Loucy (cell line): ENCODE measurements around the gene SH3RF1.

Source experiments
- H2AFZ ChIP-seq: fragments of 200-600 bp; sonication (generic); 2 replicates; pipeline ENCODE4 v1.6.0; 2016; ENCODE audit warnings: antibody characterized with exemption, mild to moderate bottlenecking, low read length, moderate library complexity
- H3F3A ChIP-seq: fragments of 200-600 bp; 2 replicates; pipeline ENCODE4 v1.6.0; 2016; ENCODE audit warnings: antibody characterized with exemption, low read depth, mild to moderate bottlenecking
- H3K27me3 ChIP-seq: fragments of 200-600 bp; sonication (generic); 2 replicates; pipeline ENCODE4 v1.6.1; 2014; ENCODE audit warnings: low read length, mild to moderate bottlenecking; ENCODE audit not compliant: insufficient read depth, poor library complexity, severe bottlenecking
- H3K36me3 ChIP-seq: fragments of 200-600 bp; sonication (generic); 2 replicates; pipeline ENCODE4 v1.6.1; 2016; ENCODE audit warnings: low read length; ENCODE audit not compliant: insufficient read depth
- H3K4me1 ChIP-seq: fragments of 200-600 bp; sonication (generic); 2 replicates; pipeline ENCODE4 v1.5.1; 2014; ENCODE audit warnings: low read length, mild to moderate bottlenecking; ENCODE audit not compliant: insufficient read depth, poor library complexity, severe bottlenecking
- H3K4me2 ChIP-seq: fragments of 200-600 bp; sonication (generic); 2 replicates; pipeline ENCODE4 v1.6.0; 2014; ENCODE audit warnings: antibody characterized with exemption, low read length, low read depth, mild to moderate bottlenecking; ENCODE audit not compliant: poor library complexity, severe bottlenecking
- H3K4me3 ChIP-seq: fragments of 200-600 bp; sonication (generic); 2 replicates; pipeline ENCODE4 v1.5.1; 2014; ENCODE audit warnings: low read length, mild to moderate bottlenecking, mixed read lengths; ENCODE audit not compliant: poor library complexity, severe bottlenecking
- H3K79me2 ChIP-seq: fragments of 200-600 bp; sonication (generic); 2 replicates; pipeline ENCODE4 v1.6.1; 2014; ENCODE audit warnings: low read length; ENCODE audit not compliant: insufficient read depth
- H3K9ac ChIP-seq: fragments of 200-600 bp; sonication (generic); 2 replicates; pipeline ENCODE4 v1.6.0; 2014; ENCODE audit warnings: mild to moderate bottlenecking, low read depth, low read length, moderate library complexity; ENCODE audit not compliant: poor library complexity, severe bottlenecking
- H3K9me2 ChIP-seq: fragments of 200-600 bp; sonication (generic); replicated peaks from 2 replicates; pipeline ENCODE4 v1.6.1; 2016; ENCODE audit warnings: low read depth, low read length, mixed read lengths
- H3K9me3 ChIP-seq: fragments of 200-600 bp; sonication (generic); 2 replicates; pipeline ENCODE4 v1.6.1; 2014; ENCODE audit warnings: mild to moderate bottlenecking, antibody characterized with exemption, low read length, low read depth; ENCODE audit not compliant: insufficient read depth
- H4K20me1 ChIP-seq: fragments of 200-600 bp; sonication (generic); 2 replicates; pipeline ENCODE4 v1.6.0; 2014; ENCODE audit warnings: antibody characterized with exemption, low read length, mild to moderate bottlenecking; ENCODE audit not compliant: insufficient read depth, poor library complexity, severe bottlenecking
- EZH2phosphoT487 ChIP-seq: fragments of 200-600 bp; IDR thresholded peaks from 2 replicates; pipeline ENCODE4 v1.6.1; 2018; ENCODE audit warnings: antibody characterized with exemption, mild to moderate bottlenecking, moderate library complexity, borderline replicate concordance
- TF ChIP-seq, protein P1 (sequence below): fragments of 200-600 bp; sonication (generic); conservative IDR thresholded peaks from 2 replicates; pipeline ENCODE4 v1.5.1; 2014; ENCODE audit warnings: mild to moderate bottlenecking, antibody characterized with exemption, low read length

Gene SH3RF1

DNA sequence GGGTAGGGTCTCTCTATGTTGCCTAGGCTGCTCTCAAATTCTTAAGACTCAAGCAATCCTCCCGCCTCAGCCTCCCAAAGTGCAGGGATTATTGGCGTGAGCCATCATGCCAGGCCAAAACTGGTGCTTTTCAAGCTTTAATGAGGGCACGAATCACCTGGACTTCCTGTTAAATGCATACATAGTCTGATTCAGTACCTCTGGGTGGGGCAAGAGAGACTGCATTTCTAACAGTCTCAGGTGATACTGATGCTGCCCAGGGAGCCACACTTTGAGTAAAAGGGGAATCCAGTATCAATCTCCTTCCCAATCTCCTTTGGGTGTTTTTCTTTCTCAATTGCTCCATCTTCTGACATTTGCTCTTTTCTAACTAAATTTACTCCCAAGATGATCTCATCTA is 96.5 kb downstream of the SH3RF1 start:
- no peaks in the 10 kb centered on the region for H3K27me3 ChIP-seq

DNA sequence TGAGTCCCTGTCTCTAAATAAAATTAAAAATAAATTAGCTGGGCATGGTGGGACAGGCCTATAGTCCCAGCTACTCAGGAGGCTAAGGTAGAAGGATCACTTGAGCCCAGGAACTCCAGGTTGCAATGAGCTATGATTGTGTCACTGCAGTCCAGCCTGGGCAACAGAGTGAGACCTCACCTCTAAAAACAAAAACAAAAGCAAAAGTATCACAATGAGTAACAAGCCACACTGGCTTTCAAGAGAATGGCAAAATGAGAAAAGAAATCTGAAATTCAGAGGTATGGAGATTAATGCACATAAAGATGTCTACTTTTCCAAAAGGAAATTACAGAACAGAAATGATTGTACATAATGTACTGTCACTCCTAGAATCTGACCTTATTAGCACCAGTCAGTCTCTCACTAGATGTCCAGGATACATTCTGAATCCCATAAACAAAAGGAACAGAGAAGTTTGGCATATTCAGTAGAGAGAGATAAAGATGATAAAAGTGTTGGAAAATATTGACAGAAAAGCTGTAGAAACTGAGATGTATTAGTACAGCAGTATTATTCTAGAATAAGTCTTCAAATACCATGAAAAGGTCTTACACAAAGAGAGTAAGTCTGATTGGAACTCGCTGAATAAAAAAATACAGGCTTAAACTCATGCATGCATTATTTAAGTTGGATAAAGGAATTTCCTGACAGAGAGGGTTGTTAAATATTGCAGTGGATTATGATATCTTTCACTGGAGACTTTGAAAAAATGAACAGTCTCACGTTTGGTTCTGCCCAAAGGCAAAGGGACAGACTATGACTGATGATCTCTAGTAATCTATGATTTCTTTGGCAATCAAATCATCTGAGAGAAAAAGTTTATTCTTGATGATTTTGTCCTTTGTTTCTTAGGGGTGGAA is 102.5 kb downstream of the SH3RF1 start:
- Histone ChIP-seq H3F3A (no peaks in the 10 kb centered on the region), H3K9me3 (no peaks in the 10 kb centered on the region), H2AFZ (no peak overlapping the region), H3K36me3 (no peaks in the 10 kb centered on the region), H3K79me2 (no peaks in the 10 kb centered on the region), H3K4me1 (peaks cover 8% of the 10 kb centered on the region), H3K4me2 (no peak overlapping the region), H3K9ac (no peak overlapping the region), H3K4me3 (no peak overlapping the region), H4K20me1 (no peaks in the 10 kb centered on the region), H3K9me2 (no peaks in the 10 kb centered on the region), H3K27me3 (no peaks in the 10 kb centered on the region)
- TF ChIP-seq EZH2phosphoT487 = no peak
- TF ChIP-seq, protein P1, sequence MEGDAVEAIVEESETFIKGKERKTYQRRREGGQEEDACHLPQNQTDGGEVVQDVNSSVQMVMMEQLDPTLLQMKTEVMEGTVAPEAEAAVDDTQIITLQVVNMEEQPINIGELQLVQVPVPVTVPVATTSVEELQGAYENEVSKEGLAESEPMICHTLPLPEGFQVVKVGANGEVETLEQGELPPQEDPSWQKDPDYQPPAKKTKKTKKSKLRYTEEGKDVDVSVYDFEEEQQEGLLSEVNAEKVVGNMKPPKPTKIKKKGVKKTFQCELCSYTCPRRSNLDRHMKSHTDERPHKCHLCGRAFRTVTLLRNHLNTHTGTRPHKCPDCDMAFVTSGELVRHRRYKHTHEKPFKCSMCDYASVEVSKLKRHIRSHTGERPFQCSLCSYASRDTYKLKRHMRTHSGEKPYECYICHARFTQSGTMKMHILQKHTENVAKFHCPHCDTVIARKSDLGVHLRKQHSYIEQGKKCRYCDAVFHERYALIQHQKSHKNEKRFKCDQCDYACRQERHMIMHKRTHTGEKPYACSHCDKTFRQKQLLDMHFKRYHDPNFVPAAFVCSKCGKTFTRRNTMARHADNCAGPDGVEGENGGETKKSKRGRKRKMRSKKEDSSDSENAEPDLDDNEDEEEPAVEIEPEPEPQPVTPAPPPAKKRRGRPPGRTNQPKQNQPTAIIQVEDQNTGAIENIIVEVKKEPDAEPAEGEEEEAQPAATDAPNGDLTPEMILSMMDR = no peak

More for the DNA sequence above, 96.5 kb downstream of the SH3RF1 start:
- Histone ChIP-seq H3F3A (no peaks in the 10 kb centered on the region), H2AFZ (no peak overlapping the region), H3K79me2 (no peaks in the 10 kb centered on the region), H3K36me3 (no peaks in the 10 kb centered on the region), H4K20me1 (no peaks in the 10 kb centered on the region), H3K9me2 (no peaks in the 10 kb centered on the region), H3K4me2 (no peak overlapping the region), H3K4me3 (no peak overlapping the region), H3K9ac (no peak overlapping the region), H3K9me3 (no peaks in the 10 kb centered on the region), H3K4me1 (no peaks in the 10 kb centered on the region)
- TF ChIP-seq, protein P1 = no peak
- TF ChIP-seq EZH2phosphoT487 = no peak

DNA sequence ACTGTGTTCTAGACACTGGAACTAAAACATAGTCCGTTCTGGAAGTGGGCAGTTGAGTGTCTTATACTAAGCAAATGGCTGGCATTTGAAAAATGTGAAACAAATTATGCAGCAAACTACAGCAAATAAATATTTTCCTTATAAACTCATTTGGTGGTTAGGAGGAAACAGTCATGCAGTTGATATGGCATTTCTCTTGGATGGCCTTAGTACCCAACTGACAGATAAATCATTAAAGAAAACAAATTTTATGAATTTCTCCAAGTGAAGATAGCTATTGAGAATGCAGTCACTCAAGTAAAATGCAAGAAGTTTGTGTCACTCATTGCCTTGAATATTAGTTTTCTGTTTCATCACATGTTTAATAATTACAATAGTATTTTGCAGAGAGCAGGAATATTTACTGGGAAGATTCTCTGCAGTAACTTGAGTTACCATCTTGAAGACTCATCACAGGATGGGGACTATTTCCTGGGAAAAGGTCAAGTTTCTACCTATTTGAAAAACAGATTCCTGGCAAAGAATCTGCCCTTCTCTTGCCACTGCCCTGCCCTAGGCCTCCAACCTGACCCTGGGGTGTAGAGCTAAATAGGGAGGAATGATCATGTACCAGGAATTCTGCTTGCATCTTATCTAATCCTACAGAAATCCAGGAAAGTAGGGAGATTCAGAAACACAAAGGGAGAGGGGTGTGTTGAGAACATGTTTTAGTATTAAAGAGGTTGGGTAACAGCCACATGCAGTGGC is 105.9 kb downstream of the SH3RF1 start:
- Histone ChIP-seq H3K9ac (no peak overlapping the region), H3K4me2 (no peak overlapping the region), H4K20me1 (no peaks in the 10 kb centered on the region)

More for the DNA sequence above, 105.9 kb downstream of the SH3RF1 start:
- Histone ChIP-seq H3K36me3 (no peaks in the 10 kb centered on the region), H3K9me2 (no peaks in the 10 kb centered on the region), H3K9me3 (no peaks in the 10 kb centered on the region), H3K4me3 (no peak overlapping the region), H3K4me1 (peaks cover 8% of the 10 kb centered on the region), H3F3A (no peaks in the 10 kb centered on the region), H3K27me3 (no peaks in the 10 kb centered on the region), H3K79me2 (no peaks in the 10 kb centered on the region), H2AFZ (no peak overlapping the region)
- TF ChIP-seq, protein P1 = no peak
- no peak for TF ChIP-seq EZH2phosphoT487
